GM19372 (cell line): ENCODE results near the gene DAZL.

ENCODE experiments used
- ATAC-seq: cut with Tn5 transposase; IDR thresholded peaks from one replicate; pipeline ENCODE4 v1.9.1; 2021; ENCODE audit warnings: mild to moderate bottlenecking, low read depth, moderate library complexity; ENCODE audit not compliant: unreplicated experiment

The DAZL gene

GRCh38 chr3:16546186-16547010, 58.8 kb downstream of the DAZL start:
- no peak for ATAC-seq

- ATAC-seq = no peak
Observed at GRCh38 chr3:16545413-16546185, 59.6 kb downstream of the DAZL start.

GRCh38 chr3:16543242-16543864, 61.9 kb downstream of the DAZL start:
- ATAC-seq = no peak

- no peak for ATAC-seq
Observed at GRCh38 chr3:16538507-16538906, 66.7 kb downstream of the DAZL start.

GRCh38 chr3:16536996-16537395, 68.2 kb downstream of the DAZL start:
- no peak for ATAC-seq
